ENCODE results near the gene RBFOX1.

Gene RBFOX1

DNA sequence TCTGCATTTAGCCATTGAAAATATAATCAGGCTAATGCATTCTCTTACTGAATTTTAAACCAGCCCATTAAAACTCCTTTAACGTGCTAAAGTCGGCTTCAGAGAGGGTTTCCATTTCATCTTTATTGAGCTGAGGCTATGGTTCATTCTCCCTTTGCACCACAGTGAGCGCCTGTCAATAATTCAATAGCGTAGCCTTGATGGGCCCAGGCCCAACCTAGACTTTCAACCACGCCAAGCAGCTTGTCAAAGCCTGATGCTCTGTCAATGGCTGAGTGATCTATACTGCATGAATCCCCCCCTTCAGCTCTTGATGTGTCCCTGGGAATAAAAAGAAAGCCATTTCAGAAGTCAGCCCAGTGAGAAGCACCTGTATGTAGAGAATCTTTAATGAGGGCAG is 106.0 kb downstream of the RBFOX1 start:
- Mint-ChIP-seq H3K4me1 (no peaks in the 10 kb centered on the region), H3K27ac (ENCODE audit: low read depth) (no peak overlapping the region), H3K27me3 (no peaks in the 10 kb centered on the region), H3K36me3 (ENCODE audit: insufficient read depth) (no peaks in the 10 kb centered on the region), H3K4me3 (no peak overlapping the region), H3K9me3 (peaks cover 11% of the 10 kb centered on the region)
- DNase-seq (ENCODE audit: low spot score in 2 of 2) (no peak), ATAC-seq (replicated peaks; ENCODE audit: extremely low read depth, poor library complexity, severe bottlenecking) (no peak)

DNA sequence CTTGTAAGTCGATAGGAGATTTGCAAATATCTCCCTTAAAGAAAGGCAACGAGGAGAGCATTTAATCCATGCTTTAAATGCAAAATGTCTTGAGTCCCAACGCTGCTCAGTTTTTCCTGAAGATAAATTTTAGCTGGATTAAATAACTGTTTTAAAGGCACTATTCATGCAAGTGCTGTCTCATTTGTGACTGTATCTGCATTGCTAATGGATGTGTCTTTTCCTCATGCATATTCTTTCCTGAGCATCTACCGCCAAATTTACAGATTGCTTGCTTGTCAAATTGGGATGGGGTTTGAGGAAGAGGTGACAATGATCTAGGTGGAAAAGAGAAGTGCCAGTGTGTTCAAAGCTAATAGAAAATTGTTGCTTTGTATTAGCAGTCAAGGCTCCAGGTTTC is 106.9 kb downstream of the RBFOX1 start:
- no peak for DNase-seq (ENCODE audit: low spot score in 2 of 2)
- ATAC-seq (replicated peaks; ENCODE audit: extremely low read depth, poor library complexity, severe bottlenecking): no peak
- Mint-ChIP-seq H3K27ac (ENCODE audit: low read depth) (no peak overlapping the region), H3K9me3 (peaks cover 12% of the 10 kb centered on the region), H3K27me3 (no peaks in the 10 kb centered on the region), H3K4me3 (no peak overlapping the region), H3K4me1 (no peaks in the 10 kb centered on the region), H3K36me3 (ENCODE audit: insufficient read depth) (no peaks in the 10 kb centered on the region)

DNA sequence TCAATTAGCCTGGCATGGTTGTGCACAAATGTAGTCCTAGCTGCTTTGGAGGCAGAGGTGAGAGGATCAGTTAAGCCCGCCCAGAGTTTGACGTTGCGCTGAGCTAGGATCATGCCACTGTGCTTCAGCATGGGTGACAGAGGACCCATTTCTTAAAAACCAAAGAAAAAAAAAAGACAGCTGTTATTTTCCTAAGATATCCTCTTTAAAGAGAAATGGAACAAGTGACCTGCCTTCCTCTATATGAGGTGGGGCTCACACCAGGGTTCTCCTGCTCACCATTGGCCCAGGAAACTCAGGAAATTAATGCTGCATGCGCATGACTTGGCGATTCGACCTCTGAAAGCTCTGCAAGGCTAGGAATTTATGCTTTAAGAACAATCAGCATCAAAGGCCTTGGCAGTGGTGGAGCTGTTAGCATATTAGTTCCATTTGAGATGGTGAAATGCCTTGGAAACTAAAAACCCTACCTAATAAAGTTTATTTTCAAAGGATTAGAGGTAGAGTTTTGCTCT is 108.3 kb downstream of the RBFOX1 start:
- no peak for DNase-seq (ENCODE audit: low spot score in 2 of 2)
- Mint-ChIP-seq H3K27ac (ENCODE audit: low read depth) (no peak overlapping the region), H3K9me3 (peaks cover 26% of the 10 kb centered on the region), H3K27me3 (no peaks in the 10 kb centered on the region), H3K4me3 (no peak overlapping the region), H3K4me1 (no peaks in the 10 kb centered on the region), H3K36me3 (ENCODE audit: insufficient read depth) (no peaks in the 10 kb centered on the region)
- no peak for ATAC-seq (replicated peaks; ENCODE audit: extremely low read depth, poor library complexity, severe bottlenecking)

DNA sequence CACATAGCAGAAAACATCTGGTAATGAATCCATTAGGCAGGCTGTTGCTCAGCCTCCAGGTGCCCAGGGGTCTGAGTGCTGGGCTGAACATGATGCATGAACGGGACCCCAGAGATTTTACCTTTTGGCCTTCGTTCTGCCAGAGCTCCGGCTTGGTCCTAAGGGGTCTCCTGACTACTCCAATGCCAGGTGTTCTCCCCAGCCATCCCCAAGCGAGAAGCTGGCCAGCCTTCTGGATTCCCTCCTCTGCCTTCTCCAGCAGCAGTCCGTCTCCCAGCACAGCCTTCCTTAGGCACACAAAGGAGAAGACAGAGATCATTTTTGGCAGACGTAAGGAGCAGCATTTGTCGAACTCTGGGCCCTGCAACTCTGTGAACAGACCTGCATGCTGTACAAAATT is 109.4 kb downstream of the RBFOX1 start:
- H3K36me3 Mint-ChIP-seq (ENCODE audit: insufficient read depth): no peaks in the 10 kb centered on the region
- no peak overlapping the region for H3K27ac Mint-ChIP-seq (ENCODE audit: low read depth)
- H3K4me1 Mint-ChIP-seq: no peaks in the 10 kb centered on the region
- no peaks in the 10 kb centered on the region for H3K27me3 Mint-ChIP-seq
- no peak for ATAC-seq (replicated peaks; ENCODE audit: extremely low read depth, poor library complexity, severe bottlenecking)
- no peak for DNase-seq (ENCODE audit: low spot score in 2 of 2)
- no peak overlapping the region for H3K4me3 Mint-ChIP-seq
- peaks cover 32% of the 10 kb centered on the region for H3K9me3 Mint-ChIP-seq

DNA sequence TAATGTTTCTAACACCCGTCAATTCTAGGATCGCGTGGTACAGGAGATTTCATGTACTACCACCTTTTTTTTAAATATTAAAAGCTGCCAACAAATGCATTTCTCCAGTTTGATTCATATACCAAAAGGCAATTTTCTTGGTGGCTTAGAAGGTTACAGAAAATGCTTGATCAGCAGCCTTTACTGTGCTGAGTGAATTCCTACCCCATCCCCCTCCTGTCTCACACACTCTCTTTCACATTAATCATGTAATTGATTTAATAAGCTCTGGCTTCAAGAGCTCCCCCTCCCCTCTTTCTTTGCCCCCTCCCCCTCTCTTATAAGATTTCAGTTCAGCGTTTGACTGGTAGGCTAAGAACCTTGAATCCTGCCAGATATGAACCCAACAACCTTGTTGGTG is 110.5 kb downstream of the RBFOX1 start:
- Mint-ChIP-seq H3K36me3 (ENCODE audit: insufficient read depth) (no peaks in the 10 kb centered on the region), H3K27ac (ENCODE audit: low read depth) (no peak overlapping the region), H3K27me3 (no peaks in the 10 kb centered on the region), H3K4me3 (no peak overlapping the region), H3K4me1 (no peaks in the 10 kb centered on the region), H3K9me3 (peaks cover 30% of the 10 kb centered on the region)
- DNase-seq (ENCODE audit: low spot score in 2 of 2) (no peak), ATAC-seq (replicated peaks; ENCODE audit: extremely low read depth, poor library complexity, severe bottlenecking) (no peak)

DNA sequence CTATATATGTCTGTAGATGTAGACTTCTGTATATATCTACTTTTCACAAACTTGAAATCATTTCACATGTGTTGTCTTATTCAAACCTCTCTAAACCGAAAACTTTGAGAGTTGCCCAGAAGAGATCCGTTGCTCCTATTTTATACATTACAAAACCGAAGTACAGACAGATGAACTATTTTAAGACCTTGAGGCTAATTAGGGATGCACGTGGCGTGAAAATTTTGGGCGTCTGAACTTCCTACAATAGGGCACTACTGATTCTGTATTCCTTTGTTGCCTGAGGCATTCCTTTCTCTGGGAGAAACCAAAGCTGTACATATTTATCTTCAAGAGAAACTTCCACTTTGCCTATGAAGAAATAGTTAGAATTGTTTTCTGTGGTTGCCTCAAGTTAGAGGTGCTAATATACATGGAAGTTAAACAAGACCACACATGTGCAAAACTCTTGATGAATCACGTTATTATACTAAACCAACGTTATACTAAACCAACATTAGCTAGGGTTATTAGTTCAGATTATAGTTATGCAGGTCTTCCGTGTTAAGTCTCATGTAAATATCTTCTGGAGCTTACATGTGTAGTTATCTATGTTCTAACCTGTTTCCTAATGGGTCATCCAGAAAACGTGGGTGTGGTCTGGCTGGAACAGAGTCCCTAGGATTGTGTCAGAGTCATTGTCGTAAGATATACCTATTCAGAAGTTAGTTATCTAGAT is 111.2 kb downstream of the RBFOX1 start:
- peaks cover 35% of the 10 kb centered on the region for H3K9me3 Mint-ChIP-seq
- H3K27ac Mint-ChIP-seq (ENCODE audit: low read depth): no peak overlapping the region
- no peak for DNase-seq (ENCODE audit: low spot score in 2 of 2)
- H3K4me1 Mint-ChIP-seq: no peaks in the 10 kb centered on the region
- no peaks in the 10 kb centered on the region for H3K36me3 Mint-ChIP-seq (ENCODE audit: insufficient read depth)
- no peak for ATAC-seq (replicated peaks; ENCODE audit: extremely low read depth, poor library complexity, severe bottlenecking)
- H3K27me3 Mint-ChIP-seq: no peaks in the 10 kb centered on the region
- H3K4me3 Mint-ChIP-seq: no peak overlapping the region

DNA sequence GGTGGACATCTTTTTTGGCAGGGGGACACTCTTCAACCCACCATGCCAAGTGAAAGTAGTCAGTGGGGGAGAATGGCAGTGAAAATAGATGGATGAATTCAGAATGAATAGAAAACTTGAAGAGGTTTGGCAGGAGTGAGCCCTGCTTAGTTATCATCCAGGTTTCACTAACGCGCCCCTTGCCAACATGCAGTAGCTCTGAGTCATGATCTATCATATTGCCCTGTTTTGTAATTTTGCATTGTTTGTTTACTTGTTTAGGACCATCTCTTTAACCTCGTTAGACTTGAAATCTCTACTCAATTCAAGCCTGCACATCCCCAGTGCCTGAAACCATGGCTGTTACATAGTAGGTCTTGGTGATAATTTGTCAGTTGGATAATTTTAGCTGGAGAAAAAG is 116.7 kb downstream of the RBFOX1 start:
- Mint-ChIP-seq H3K36me3 (ENCODE audit: insufficient read depth) (no peaks in the 10 kb centered on the region), H3K4me1 (no peaks in the 10 kb centered on the region), H3K4me3 (no peak overlapping the region), H3K9me3 (peaks cover 62% of the 10 kb centered on the region), H3K27ac (ENCODE audit: low read depth) (no peak overlapping the region), H3K27me3 (no peaks in the 10 kb centered on the region)
- ATAC-seq (replicated peaks; ENCODE audit: extremely low read depth, poor library complexity, severe bottlenecking) (no peak), DNase-seq (ENCODE audit: low spot score in 2 of 2) (no peak)

DNA sequence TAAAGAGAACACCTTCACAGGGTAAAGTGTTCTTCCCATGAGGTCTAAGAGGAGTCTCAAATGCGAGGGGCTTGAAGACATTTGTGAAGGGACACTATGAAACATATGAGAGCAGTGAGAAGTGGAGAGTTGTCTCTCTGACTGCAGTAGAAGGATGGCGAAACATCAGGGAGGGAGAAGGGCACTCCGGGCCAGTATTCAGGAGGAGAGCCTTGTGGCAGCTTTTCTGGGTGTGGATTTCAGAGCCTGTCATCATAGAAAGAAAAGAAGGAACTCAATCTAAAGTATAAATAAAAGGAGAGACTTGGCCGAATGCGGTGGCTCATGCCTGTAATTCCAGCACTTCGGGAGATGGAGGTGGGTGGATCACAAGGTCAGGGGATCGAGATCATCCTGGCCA is 117.2 kb downstream of the RBFOX1 start:
- Mint-ChIP-seq H3K4me3 (no peak overlapping the region), H3K9me3 (peaks cover 57% of the 10 kb centered on the region), H3K27me3 (no peaks in the 10 kb centered on the region), H3K4me1 (no peaks in the 10 kb centered on the region), H3K27ac (ENCODE audit: low read depth) (no peak overlapping the region), H3K36me3 (ENCODE audit: insufficient read depth) (no peaks in the 10 kb centered on the region)
- ATAC-seq (replicated peaks; ENCODE audit: extremely low read depth, poor library complexity, severe bottlenecking): no peak
- no peak for DNase-seq (ENCODE audit: low spot score in 2 of 2)

DNA sequence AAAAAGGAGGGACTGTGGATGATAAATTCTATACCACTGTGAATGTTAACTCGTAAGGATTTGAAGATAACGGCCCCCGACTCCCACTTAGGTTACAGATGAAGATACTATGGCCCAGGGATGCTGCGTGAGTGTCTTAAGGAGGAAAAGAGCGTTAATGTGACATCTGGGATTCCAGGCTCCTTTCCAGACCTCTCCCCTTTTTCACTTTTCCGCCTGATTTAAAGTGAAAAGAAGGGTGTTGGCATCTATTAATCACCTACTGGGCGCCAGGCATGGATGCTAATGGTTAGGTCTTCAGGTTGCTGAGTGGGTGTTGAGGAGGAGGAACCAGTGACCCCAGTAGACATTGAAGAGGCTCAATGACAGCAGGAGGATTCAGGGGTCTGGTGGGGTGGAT is 117.8 kb downstream of the RBFOX1 start:
- ATAC-seq (replicated peaks; ENCODE audit: extremely low read depth, poor library complexity, severe bottlenecking) (no peak), DNase-seq (ENCODE audit: low spot score in 2 of 2) (no peak)
- Mint-ChIP-seq H3K9me3 (peaks cover 51% of the 10 kb centered on the region), H3K4me3 (no peak overlapping the region), H3K27ac (ENCODE audit: low read depth) (no peak overlapping the region), H3K36me3 (ENCODE audit: insufficient read depth) (no peaks in the 10 kb centered on the region), H3K27me3 (no peaks in the 10 kb centered on the region), H3K4me1 (no peaks in the 10 kb centered on the region)

DNA sequence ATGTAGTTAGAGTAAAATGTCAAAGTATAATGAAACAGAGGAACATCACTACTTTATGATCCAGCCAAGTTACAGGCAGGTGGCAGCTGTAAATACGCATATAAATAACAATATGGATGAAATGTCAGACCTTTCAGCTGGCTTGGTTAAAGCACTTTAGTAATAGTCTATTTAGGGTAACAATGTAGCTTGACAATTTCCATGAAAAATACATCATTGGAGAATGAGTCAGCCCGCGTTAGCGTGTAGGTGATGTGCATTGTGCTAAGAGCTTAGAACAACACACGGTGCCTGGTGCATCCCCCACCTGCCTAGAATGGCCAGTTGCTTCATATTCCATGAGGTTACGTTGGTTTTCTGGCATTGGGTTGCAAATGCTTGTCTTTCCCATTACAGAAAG is 119.4 kb downstream of the RBFOX1 start:
- H3K9me3 Mint-ChIP-seq: peaks cover 40% of the 10 kb centered on the region
- no peaks in the 10 kb centered on the region for H3K4me1 Mint-ChIP-seq
- no peak for DNase-seq (ENCODE audit: low spot score in 2 of 2)
- H3K4me3 Mint-ChIP-seq: no peak overlapping the region
- no peaks in the 10 kb centered on the region for H3K27me3 Mint-ChIP-seq
- H3K27ac Mint-ChIP-seq (ENCODE audit: low read depth): no peak overlapping the region
- no peaks in the 10 kb centered on the region for H3K36me3 Mint-ChIP-seq (ENCODE audit: insufficient read depth)
- no peak for ATAC-seq (replicated peaks; ENCODE audit: extremely low read depth, poor library complexity, severe bottlenecking)

DNA sequence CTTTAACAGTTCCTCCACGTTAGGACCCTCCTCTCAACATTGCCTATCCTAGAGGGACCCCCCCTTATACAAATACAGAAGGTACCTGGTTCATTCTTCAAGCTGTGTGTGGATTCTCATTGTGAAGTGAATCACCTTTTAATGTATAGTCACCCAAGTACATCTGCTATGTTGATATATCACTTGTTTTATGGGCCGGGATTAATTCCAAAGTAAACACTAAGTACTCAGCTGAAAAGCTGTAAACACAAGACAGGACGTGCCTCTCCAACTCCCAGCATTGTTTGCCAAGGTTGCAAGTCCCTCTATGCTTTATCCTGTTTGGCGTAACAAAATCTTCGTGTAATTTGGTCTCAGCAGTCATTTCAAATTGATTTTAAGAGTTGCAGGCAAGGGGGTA is 123.6 kb downstream of the RBFOX1 start:
- Mint-ChIP-seq H3K27ac (ENCODE audit: low read depth) (no peak overlapping the region), H3K27me3 (no peaks in the 10 kb centered on the region), H3K36me3 (ENCODE audit: insufficient read depth) (peaks cover 2% of the 10 kb centered on the region), H3K9me3 (peaks cover 36% of the 10 kb centered on the region), H3K4me3 (no peak overlapping the region), H3K4me1 (no peaks in the 10 kb centered on the region)
- DNase-seq (ENCODE audit: low spot score in 2 of 2) (no peak), ATAC-seq (replicated peaks; ENCODE audit: extremely low read depth, poor library complexity, severe bottlenecking) (no peak)

DNA sequence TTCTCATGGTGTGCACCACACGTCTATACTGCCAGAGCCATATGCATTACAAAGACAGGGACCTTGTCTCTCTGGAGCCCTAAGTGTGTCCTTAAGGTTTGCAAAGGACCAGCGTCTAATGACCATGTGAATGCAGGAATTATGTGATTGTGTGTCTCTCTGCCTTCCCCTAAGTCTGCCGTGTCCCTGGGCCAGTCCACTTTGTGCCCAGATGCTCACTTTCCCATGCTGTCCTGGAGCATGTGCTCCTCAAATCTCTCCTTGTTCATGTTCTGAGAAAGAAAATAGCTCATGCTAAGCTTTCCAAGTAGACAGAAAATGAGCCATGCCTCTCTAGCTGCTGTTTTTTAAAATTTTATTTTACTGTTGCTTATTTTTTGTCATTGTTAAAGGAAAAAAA is 125.5 kb downstream of the RBFOX1 start:
- no peaks in the 10 kb centered on the region for H3K27me3 Mint-ChIP-seq
- ATAC-seq (replicated peaks; ENCODE audit: extremely low read depth, poor library complexity, severe bottlenecking) (no peak), DNase-seq (ENCODE audit: low spot score in 2 of 2) (no peak)
- H3K9me3 Mint-ChIP-seq: peaks cover 27% of the 10 kb centered on the region
- no peak overlapping the region for H3K27ac Mint-ChIP-seq (ENCODE audit: low read depth)
- peaks cover 2% of the 10 kb centered on the region for H3K36me3 Mint-ChIP-seq (ENCODE audit: insufficient read depth)
- H3K4me3 Mint-ChIP-seq: no peak overlapping the region
- H3K4me1 Mint-ChIP-seq: no peaks in the 10 kb centered on the region

DNA sequence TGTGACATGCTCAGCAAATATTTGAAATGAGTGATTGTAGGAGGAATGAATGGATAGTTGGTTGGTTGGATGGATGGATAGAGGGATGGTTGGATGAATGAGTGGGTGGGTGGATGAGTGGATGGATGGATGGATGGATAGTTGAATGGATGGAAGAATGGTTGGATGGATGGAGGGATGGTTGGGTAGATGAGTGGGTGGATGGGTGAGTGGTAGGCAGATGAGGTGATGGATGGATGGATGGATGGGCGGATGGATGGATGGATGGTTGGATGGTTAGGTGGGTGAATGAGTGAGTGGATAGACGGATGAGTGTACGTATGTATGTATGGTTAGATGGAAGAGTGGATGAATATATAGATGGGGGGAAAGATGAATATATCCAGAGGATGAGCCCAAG is 137.7 kb downstream of the RBFOX1 start:
- H3K9me3 Mint-ChIP-seq: peaks cover 30% of the 10 kb centered on the region
- no peak overlapping the region for H3K27ac Mint-ChIP-seq (ENCODE audit: low read depth)
- no peak overlapping the region for H3K4me3 Mint-ChIP-seq
- H3K27me3 Mint-ChIP-seq: no peaks in the 10 kb centered on the region
- no peak for ATAC-seq (replicated peaks; ENCODE audit: extremely low read depth, poor library complexity, severe bottlenecking)
- DNase-seq (ENCODE audit: low spot score in 2 of 2): no peak
- no peaks in the 10 kb centered on the region for H3K36me3 Mint-ChIP-seq (ENCODE audit: insufficient read depth)
- H3K4me1 Mint-ChIP-seq: no peaks in the 10 kb centered on the region
